IPS DF 6.9 (cell line): Measurements from ENCODE around the gene CTNNBL1.

Experiments used
- DNase-seq: peaks from one replicate; pipeline ENCODE4 v3.0.0-alpha.2; 2013; ENCODE audit warnings: low read depth, low spot score
- H3K27ac ChIP-seq: one replicate; pipeline ENCODE4 v1.5.1; 2013; ENCODE audit warnings: low read length, control low read depth
- H3K27me3 ChIP-seq: 2 replicates; pipeline ENCODE4 v1.6.1; 2013; ENCODE audit warnings: mild to moderate bottlenecking, low read length; ENCODE audit not compliant: control insufficient read depth, insufficient read depth
- H3K36me3 ChIP-seq: 2 replicates; pipeline ENCODE4 v1.6.1; 2013; ENCODE audit warnings: low read length; ENCODE audit not compliant: control insufficient read depth, insufficient read depth
- H3K4me1 ChIP-seq: 2 replicates; pipeline ENCODE4 v1.6.1; 2013; ENCODE audit warnings: low read length; ENCODE audit not compliant: control insufficient read depth, insufficient read depth
- H3K4me3 ChIP-seq: 2 replicates; pipeline ENCODE4 v1.5.1; 2013; ENCODE audit warnings: mild to moderate bottlenecking, low read length
- H3K9me3 ChIP-seq: 2 replicates; pipeline ENCODE4 v1.6.1; 2013; ENCODE audit warnings: low read length, inconsistent platforms; ENCODE audit not compliant: control insufficient read depth, insufficient read depth
- WGBS: extraction: QIAGEN DNeasy Blood & Tissue Kit; methylation state at CpG from one replicate; pipeline ENCODE4 v1.1.7; 2013; ENCODE audit warnings: mixed read lengths, missing lambda C conversion rate; ENCODE audit not compliant: insufficient read length, insufficient coverage; 5-methylcytosine and 5-hydroxymethylcytosine counted together

The CTNNBL1 gene

DNA sequence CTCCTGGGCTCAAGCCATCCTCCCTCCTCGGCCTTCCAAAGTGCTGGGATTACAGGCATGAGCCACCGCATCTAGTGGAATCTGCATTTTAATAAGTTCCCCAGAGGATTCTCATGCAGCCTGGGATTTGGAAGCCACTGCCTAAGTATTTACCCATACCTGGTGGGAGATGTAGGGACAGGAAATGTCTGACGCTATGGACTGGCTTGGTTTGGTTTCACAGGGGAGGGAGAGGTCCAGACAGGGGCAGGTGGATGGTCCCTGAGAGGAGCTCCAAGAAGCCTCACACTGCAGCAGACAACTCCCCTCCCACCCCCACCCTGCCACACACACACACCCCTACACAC is 213.5 kb downstream of the CTNNBL1 start:
- no peaks in the 10 kb centered on the region for H3K36me3 ChIP-seq
- H3K27ac ChIP-seq: no peak overlapping the region
- H3K27me3 ChIP-seq: no peaks in the 10 kb centered on the region

DNA sequence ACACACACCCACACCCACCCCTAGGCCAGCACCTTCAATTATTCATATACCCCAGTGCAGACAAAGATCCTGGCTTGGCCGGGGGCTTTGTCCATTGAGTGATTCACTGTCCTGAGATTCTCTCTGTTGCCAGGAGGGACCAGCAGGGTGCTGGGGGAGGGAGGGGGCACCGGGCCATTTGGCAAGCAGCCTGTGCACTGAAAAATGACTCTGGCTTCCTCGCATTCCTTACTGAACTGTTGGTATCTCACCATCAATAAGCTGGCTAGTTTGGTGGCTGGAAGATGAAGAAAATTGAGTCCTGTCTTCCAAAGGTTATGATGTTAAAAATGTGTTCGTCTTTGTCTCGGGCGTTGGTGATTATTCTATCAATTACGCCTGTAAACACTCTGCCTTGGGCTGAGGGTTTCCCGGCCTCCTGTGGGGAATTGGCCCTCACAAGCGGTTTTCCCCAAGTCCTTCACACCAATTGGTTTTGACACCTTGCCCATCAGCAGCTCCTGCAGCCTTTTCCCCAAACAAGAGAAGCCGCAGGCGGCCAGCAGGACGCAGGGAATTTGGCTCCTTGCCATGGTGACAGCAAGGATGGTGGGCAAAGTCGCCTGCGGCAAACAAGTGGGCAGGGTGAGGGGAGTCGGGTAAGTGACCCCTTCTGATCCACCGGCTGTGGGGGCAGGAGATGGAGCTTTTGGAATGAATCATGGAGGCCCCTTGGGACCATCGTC is 214.0 kb downstream of the CTNNBL1 start:
- no peak for DNase-seq
- H3K27me3 ChIP-seq: no peaks in the 10 kb centered on the region
- no peaks in the 10 kb centered on the region for H3K9me3 ChIP-seq
- peaks cover 3% of the 10 kb centered on the region; the same call in 1 of the 2 replicates for H3K4me1 ChIP-seq
- H3K27ac ChIP-seq: no peak overlapping the region
- WGBS: no CpG with 5 or more reads among the region's 17 CpGs
- no peak overlapping the region for H3K4me3 ChIP-seq
- H3K36me3 ChIP-seq: no peaks in the 10 kb centered on the region

More for the DNA sequence above, 213.5 kb downstream of the CTNNBL1 start:
- no peaks in the 10 kb centered on the region for H3K9me3 ChIP-seq
- no peak overlapping the region for H3K4me3 ChIP-seq
- no peak for DNase-seq
- H3K4me1 ChIP-seq: peaks cover 1% of the 10 kb centered on the region; the same call in 1 of the 2 replicates
- no CpG with 5 or more reads among the region's 3 CpGs for WGBS

DNA sequence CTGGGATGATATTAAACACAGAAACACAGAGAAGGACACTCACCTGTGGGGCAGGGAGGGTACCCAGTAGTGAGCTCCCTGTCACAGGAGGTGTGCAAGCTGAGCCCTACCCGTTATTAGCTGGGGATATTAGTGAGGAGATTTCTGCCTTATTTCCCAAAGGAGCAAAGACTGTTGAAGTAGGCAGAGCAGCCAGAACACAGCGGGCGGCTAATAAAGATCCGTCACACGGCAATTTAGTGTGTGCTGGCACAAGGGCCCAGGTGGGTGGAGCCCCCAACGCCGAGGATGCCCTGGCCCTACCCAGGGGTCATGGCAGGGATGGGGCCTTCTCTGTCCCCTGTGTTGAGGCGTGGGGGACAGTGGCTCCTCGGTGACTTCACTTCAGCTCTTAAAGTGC is 217.4 kb downstream of the CTNNBL1 start:
- Histone ChIP-seq H3K27ac (no peak overlapping the region), H3K9me3 (no peaks in the 10 kb centered on the region), H3K4me1 (peaks cover 8% of the 10 kb centered on the region; the same call in 1 of the 2 replicates), H3K4me3 (no peak overlapping the region), H3K36me3 (no peaks in the 10 kb centered on the region), H3K27me3 (no peaks in the 10 kb centered on the region)
- no peak for DNase-seq
- no CpG with 5 or more reads among the region's 9 CpGs for WGBS

DNA sequence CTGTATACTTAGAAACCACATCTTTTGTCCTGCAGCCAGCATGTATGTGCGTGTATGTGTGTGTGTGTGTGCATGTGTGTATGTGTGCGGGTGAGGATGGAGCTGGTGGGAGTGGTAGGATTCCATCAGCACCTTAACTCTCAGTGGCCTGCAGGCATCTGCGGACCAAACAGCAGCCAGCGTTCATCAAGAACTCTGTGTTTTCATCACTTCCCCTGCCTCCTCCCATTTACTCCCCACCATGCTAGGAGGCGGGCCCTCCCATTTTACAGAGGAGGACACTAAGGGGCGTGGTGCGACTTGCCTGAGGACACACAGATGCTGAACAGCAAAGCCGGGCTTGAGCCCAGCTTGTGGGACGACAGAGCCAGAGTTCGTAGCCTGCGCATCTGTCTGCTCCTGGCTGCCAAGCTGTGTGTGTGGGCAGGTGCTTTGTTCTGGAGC is 218.0 kb downstream of the CTNNBL1 start:
- Histone ChIP-seq H3K27ac (no peak overlapping the region), H3K27me3 (no peaks in the 10 kb centered on the region), H3K9me3 (no peaks in the 10 kb centered on the region), H3K36me3 (no peaks in the 10 kb centered on the region), H3K4me3 (no peak overlapping the region), H3K4me1 (peaks cover 8% of the 10 kb centered on the region; the same call in 1 of the 2 replicates)
- no peak for DNase-seq
- WGBS: no CpG with 5 or more reads among the region's 11 CpGs

DNA sequence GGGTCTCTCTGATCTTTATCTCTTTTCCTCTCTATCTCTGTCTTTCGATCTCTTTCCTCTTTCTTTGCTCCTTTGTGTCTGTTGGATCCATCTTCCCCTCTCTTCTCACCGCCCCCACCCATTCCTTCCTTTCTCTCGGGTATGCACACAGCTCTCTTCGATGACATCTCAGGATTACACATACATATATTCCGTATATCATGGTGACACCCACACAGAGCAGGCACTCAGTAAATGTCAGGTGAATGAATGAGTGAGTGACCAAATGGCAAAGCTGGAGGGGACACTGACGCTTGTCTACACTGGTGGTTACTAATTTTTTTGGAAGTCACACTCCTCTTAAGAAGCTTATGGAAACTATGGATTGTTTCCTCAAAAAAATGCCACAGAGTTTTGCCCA is 219.0 kb downstream of the CTNNBL1 start:
- Histone ChIP-seq H3K36me3 (no peaks in the 10 kb centered on the region), H3K27ac (no peak overlapping the region), H3K4me1 (peaks cover 8% of the 10 kb centered on the region; the same call in 1 of the 2 replicates), H3K4me3 (no peak overlapping the region), H3K9me3 (no peaks in the 10 kb centered on the region), H3K27me3 (no peaks in the 10 kb centered on the region)
- DNase-seq: no peak
- no CpG with 5 or more reads among the region's 6 CpGs for WGBS

DNA sequence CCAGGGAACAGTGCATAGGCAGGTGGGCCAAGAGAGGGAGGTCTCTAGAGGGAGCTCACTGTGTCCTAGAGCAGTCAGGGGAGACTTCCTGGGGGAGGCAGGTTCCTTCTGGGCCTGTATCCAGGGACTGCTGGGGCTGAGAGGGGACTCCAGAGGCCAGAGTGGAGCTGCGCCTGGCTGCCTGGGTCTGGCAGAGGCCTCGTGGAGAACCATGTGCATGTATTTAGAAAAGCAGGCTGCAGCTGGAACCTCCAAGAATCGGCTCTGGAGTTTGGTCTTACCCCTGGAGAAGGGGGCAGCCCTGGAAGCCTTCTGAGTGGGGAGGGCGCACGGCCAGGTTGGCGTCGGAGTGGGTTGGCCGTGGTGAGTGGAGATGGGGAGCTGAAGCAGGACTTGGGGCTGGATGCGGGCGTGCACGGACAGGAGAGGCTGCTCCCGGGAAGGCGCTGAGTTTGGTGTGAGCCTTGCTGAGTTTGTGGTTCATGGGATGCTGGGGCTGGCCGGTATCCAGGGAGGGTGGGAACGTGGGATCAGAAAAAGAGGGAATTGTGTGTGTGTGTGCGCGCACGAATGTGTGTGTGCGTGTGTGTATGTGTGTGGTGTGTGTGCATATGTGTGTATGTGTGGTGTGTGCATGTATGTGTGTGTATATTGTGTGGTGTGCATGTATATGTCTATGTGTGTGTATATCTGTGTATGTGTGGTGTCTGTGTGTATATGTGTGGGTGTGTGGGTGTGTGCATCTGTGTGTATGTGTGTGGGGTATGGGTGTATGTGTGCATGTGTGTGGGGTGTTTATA is 219.9 kb downstream of the CTNNBL1 start:
- H3K9me3 ChIP-seq: no peaks in the 10 kb centered on the region
- H3K4me3 ChIP-seq: no peak overlapping the region
- no CpG with 5 or more reads among the region's 19 CpGs for WGBS
- peaks cover 10% of the 10 kb centered on the region; the same call in 1 of the 2 replicates for H3K4me1 ChIP-seq
- DNase-seq: no peak
- no peak overlapping the region for H3K27ac ChIP-seq
- no peaks in the 10 kb centered on the region for H3K36me3 ChIP-seq
- H3K27me3 ChIP-seq: no peaks in the 10 kb centered on the region

DNA sequence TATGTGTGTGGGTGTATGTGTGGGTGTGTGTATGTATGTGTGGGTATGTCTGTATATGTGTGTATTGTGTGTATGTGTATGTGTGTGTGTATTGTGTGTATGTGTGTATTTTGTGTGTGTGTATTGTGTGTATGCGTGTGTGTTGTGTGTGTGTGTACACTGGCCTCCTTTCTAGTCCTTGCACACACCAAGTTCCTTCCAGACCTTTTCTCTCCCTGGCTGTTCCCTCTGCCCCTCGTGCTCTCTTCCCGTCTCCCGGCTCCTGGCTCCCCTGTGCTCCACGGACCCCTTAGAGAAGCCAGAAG is 220.5 kb downstream of the CTNNBL1 start:
- Histone ChIP-seq H3K27me3 (no peaks in the 10 kb centered on the region), H3K4me1 (peaks cover 10% of the 10 kb centered on the region; the same call in 1 of the 2 replicates), H3K27ac (no peak overlapping the region), H3K9me3 (no peaks in the 10 kb centered on the region), H3K36me3 (no peaks in the 10 kb centered on the region), H3K4me3 (peak overlapping the region; percentile 34; the same call in 1 of the 2 replicates)
- WGBS: 88% methylated on average over 1 of the region's 5 CpGs
- DNase-seq: no peak

DNA sequence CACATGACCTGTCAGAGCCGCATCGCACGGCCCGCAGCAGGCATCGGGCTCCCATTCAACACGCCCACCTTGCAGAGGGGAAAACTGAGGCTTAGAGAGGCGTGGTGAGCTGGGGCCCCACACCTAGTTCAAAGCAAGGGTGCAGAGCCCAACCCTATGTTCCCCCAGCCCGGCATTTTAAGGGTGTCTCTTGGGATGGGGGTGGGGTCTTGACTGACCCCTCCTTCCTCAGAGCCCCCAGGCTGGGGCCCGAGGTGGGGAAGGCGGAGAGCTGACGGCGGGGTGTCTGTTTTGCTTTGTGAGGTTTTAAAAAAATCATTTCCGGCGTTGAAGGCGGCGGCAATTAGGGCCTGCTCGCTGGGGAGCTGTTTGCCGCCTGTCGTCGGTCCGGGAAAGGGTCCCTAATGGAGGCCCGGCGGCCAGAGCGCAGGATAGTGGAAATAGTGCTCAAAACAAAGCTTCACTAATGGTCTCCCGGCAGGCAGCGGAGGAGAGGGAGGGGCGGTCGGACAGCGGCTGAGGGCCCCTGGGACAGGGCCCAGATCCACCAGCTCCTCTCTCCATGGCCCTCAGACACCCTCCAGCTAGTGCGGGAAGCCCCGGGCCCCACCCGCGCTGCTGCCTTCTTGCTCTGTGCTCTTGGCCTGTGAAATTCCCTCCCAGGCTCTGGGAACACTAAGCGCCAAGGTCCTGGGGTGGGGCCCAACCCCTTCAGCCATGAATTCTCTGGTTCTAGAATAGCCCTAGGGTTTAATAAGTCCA is 221.0 kb downstream of the CTNNBL1 start:
- Histone ChIP-seq H3K4me3 (peak overlapping the region; percentile 34; the same call in 1 of the 2 replicates), H3K36me3 (no peaks in the 10 kb centered on the region), H3K9me3 (no peaks in the 10 kb centered on the region), H3K4me1 (peaks cover 10% of the 10 kb centered on the region), H3K27me3 (no peaks in the 10 kb centered on the region), H3K27ac (no peak overlapping the region)
- DNase-seq: no peak
- WGBS: no CpG with 5 or more reads among the region's 34 CpGs

DNA sequence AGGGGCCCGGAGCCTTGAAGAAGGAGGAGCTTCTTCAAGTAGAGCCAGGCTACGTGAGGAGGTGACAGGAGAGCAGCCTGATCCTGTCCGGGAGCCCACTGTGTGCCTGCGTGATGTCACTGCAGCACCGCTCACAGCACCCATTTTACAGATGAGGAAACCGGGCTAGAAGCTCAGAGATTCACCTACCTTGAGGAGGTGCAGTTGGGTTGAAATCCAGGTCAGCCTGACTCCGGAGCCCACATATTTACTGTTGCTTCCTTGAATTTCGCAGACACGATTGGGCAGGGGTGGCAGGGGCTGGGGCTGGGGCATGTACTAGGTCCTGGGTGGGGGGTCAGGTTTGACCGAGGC is 221.6 kb downstream of the CTNNBL1 start:
- WGBS: no CpG with 5 or more reads among the region's 10 CpGs
- H3K36me3 ChIP-seq: no peaks in the 10 kb centered on the region
- no peak overlapping the region for H3K27ac ChIP-seq
- no peak for DNase-seq
- H3K27me3 ChIP-seq: no peaks in the 10 kb centered on the region
- H3K4me3 ChIP-seq: no peak overlapping the region; the same call in 1 of the 2 replicates
- H3K4me1 ChIP-seq: peaks cover 10% of the 10 kb centered on the region
- no peaks in the 10 kb centered on the region for H3K9me3 ChIP-seq

DNA sequence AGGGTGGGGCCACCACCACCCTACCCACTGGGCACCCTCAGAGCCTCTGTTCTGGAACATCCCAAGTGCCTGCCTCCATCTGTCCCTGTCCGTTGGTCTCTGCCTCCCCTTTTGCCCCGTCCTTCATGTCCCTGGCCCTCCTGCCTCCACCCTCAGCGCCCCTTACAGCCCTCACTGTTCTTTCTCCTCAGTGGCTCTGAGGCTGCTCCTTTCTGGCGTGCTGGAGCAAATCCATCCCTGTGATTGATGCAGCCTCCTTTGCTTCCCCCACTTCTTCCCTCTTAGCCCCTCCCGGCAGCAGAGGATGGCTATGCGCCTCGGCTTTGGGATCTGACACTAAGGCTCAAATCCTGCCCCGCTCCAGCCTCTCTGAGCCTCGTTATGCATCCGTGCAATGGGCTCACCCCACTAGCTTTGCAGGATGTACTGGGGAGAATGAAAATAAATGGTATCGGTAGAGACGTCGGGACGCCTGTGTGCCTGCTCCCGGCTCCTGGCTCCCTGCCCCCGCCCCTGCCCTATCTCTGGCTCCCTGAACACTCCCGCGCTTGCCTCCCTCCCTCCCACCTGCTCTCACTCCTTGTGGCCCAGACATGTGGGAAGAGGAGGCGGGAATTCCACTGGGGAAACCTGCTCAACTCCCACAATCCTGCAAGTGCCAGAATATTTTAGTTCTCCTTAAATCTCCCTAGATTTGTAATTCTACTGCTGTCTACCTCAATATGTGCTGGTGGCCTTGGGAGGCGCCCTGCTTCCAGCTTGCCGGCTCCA is 222.2 kb downstream of the CTNNBL1 start:
- Histone ChIP-seq H3K27ac (no peak overlapping the region), H3K27me3 (no peaks in the 10 kb centered on the region), H3K4me3 (peak overlapping the region; percentile 41; the same call in 1 of the 2 replicates), H3K9me3 (no peaks in the 10 kb centered on the region), H3K36me3 (no peaks in the 10 kb centered on the region), H3K4me1 (peaks cover 10% of the 10 kb centered on the region)
- no peak for DNase-seq
- no CpG with 5 or more reads among the region's 21 CpGs for WGBS
